GM12878 (cell line): ENCODE results near the gene MRPL23. TPM values are rescaled to one million over a fixed set of nuclear protein-coding genes. Genes with fewer than 3 reads are reported as not detected.

ENCODE experiments used
- ATAC-seq: fragments of 200-7000 bp; cut with Tn5 transposase; 3 replicates; pipeline ENCODE4 v1.9.1; 2020; ENCODE audit warnings: mild to moderate bottlenecking, moderate library complexity
- BruUV-seq: library from RNA; stranded (reverse); fragments of 400-500 nt; replicated peaks from 2 replicates; lab custom pipeline; 2021; lab: Mats Ljungman, UMichigan
- CTCF ChIA-PET: fragments of 300-600 bp; sonication (Branson Sonifier 250); formaldehyde crosslinking; extraction: SDS; loops from one replicate; lab custom pipeline; 2021; ENCODE audit warnings: inconsistent platforms; lab: Yijun Ruan, JAX
- POLR2A ChIA-PET: fragments of 350-600 bp; formaldehyde crosslinking; extraction: SDS; loops from one replicate; lab custom pipeline; 2021; ENCODE audit warnings: inconsistent platforms; lab: Charles Lee
- RAD21 ChIA-PET: fragments of 300-600 bp; sonication (Branson Sonifier 250); formaldehyde crosslinking; loops from one replicate; lab custom pipeline; 2023; ENCODE audit warnings: antibody characterized with exemption; ENCODE audit not compliant: unreplicated experiment; lab: Charles Lee
- SMC1A ChIA-PET: fragments of 300-600 bp; sonication (Branson Sonifier 250); formaldehyde crosslinking; loops from one replicate; lab custom pipeline; 2023; ENCODE audit not compliant: unreplicated experiment, uncharacterized antibody; lab: Charles Lee
- DNase-seq: peaks from one replicate; pipeline ENCODE4 v3.0.0-alpha.2; 2011; ENCODE audit warnings: low read depth, low spot score
- FAIRE-seq: peaks from 3 replicates; lab custom pipeline; 2011; peaks lifted over from hg19 to GRCh38; lab: Jason Lieb, UNC
- H2AFZ ChIP-seq: 2 replicates; pipeline ENCODE4 v1.6.0; 2011; ENCODE audit warnings: low read depth, low read length, control low read depth; ENCODE audit not compliant: control insufficient read depth
- H3K27ac ChIP-seq: 2 replicates; pipeline ENCODE4 v1.5.1; 2011; ENCODE audit warnings: control low read depth; ENCODE audit not compliant: control insufficient read depth, insufficient read depth
- H3K27me3 ChIP-seq, 2 experiments: replicated peaks in 1 of 2; 2 replicates each; pipeline versions ENCODE4 v1.6.0 to v1.6.1; 2011; ENCODE audit warnings: low read length in 1 of 2; ENCODE audit not compliant: control insufficient read depth in 2 of 2, insufficient read depth in 2 of 2
- H3K36me3 ChIP-seq, 2 experiments: 2 replicates each; pipeline ENCODE4 v1.5.1; 2011; ENCODE audit warnings: low read length in 1 of 2; ENCODE audit not compliant: control insufficient read depth in 2 of 2, insufficient read depth in 2 of 2
- H3K4me1 ChIP-seq: 2 replicates; pipeline ENCODE4 v1.6.1; 2011; ENCODE audit warnings: mild to moderate bottlenecking, low read length, moderate library complexity, mixed read lengths; ENCODE audit not compliant: control insufficient read depth, insufficient read depth
- H3K4me2 ChIP-seq: 2 replicates; pipeline ENCODE4 v1.6.0; 2011; ENCODE audit warnings: control low read depth; ENCODE audit not compliant: control insufficient read depth, insufficient read depth
- H3K4me3 ChIP-seq: fragments of 200-600 bp; sonication (generic); 2 replicates; pipeline ENCODE4 v1.5.1; 2016
- H3K79me2 ChIP-seq: 2 replicates; pipeline ENCODE4 v1.6.0; 2011; ENCODE audit warnings: low read length; ENCODE audit not compliant: control insufficient read depth, insufficient read depth
- H3K9ac ChIP-seq: 2 replicates; pipeline ENCODE4 v1.8.0; 2011; ENCODE audit warnings: low read length, control low read depth, mixed read lengths; ENCODE audit not compliant: control insufficient read depth, insufficient read depth
- H3K9me3 ChIP-seq: replicated peaks from 3 replicates; pipeline ENCODE4 v1.5.1; 2011; ENCODE audit warnings: mild to moderate bottlenecking, low read length; ENCODE audit not compliant: control insufficient read depth, insufficient read depth
- H4K20me1 ChIP-seq: 2 replicates; pipeline ENCODE4 v1.6.0; 2011; ENCODE audit not compliant: control insufficient read depth, insufficient read depth
- BMI1 ChIP-seq: fragments of 450-650 bp; IDR thresholded peaks from 2 replicates; pipeline ENCODE4 v1.6.1; 2016; ENCODE audit warnings: mild to moderate bottlenecking, moderate library complexity, borderline replicate concordance
- EGR1 ChIP-seq, 2 experiments: IDR thresholded peaks; 1 replicate in 1 of 2; 2 replicates in 1 of 2; pipeline ENCODE4 v1.6.1; 2011 to 2012; ENCODE audit warnings: low read depth in 2 of 2, low read length in 2 of 2, borderline replicate concordance in 1 of 2, mild to moderate bottlenecking in 1 of 2, moderate library complexity in 1 of 2
- FOXK2 ChIP-seq: fragments of 450-650 bp; IDR thresholded peaks from 2 replicates; pipeline ENCODE4 v1.6.1; 2017; ENCODE audit warnings: mild to moderate bottlenecking, moderate library complexity
- IKZF1 ChIP-seq: fragments of 450-650 bp; conservative IDR thresholded peaks from 2 replicates; pipeline ENCODE4 v1.6.1; 2017; ENCODE audit warnings: antibody characterized with exemption, mild to moderate bottlenecking
- NFIC ChIP-seq: IDR thresholded peaks from 2 replicates; pipeline ENCODE4 v1.6.1; 2012; ENCODE audit warnings: low read depth, mild to moderate bottlenecking, inconsistent platforms, low read length, moderate library complexity
- NFXL1 ChIP-seq: fragments of 450-650 bp; IDR thresholded peaks from 2 replicates; pipeline ENCODE4 v1.6.1; 2017; ENCODE audit warnings: antibody characterized with exemption, mild to moderate bottlenecking, borderline replicate concordance
- NFYA ChIP-seq: IDR thresholded peaks from 2 replicates; pipeline ENCODE4 v1.6.1; 2011; ENCODE audit warnings: low read depth, mild to moderate bottlenecking, low read length, improper control_type of control experiment, borderline replicate concordance
- PAX8 ChIP-seq: fragments of 450-650 bp; IDR thresholded peaks from 2 replicates; pipeline ENCODE4 v1.6.1; 2017; ENCODE audit warnings: mild to moderate bottlenecking, moderate library complexity
- POLR2AphosphoS2 ChIP-seq: IDR thresholded peaks from 2 replicates; pipeline ENCODE4 v1.6.1; 2011; ENCODE audit warnings: low read depth, mild to moderate bottlenecking, low read length, improper control_type of control experiment, moderate library complexity
- POLR2AphosphoS5 ChIP-seq: IDR thresholded peaks from 2 replicates; pipeline ENCODE4 v1.6.1; 2011; ENCODE audit warnings: mild to moderate bottlenecking, low read length, inconsistent platforms
- RUNX3 ChIP-seq: IDR thresholded peaks from 2 replicates; pipeline ENCODE4 v1.6.1; 2012; ENCODE audit warnings: low read length, inconsistent platforms
- SMC3 ChIP-seq: IDR thresholded peaks from 2 replicates; pipeline ENCODE4 v1.6.1; 2011; ENCODE audit warnings: low read length, improper control_type of control experiment, borderline replicate concordance
- SUPT20H ChIP-seq: IDR thresholded peaks from 2 replicates; pipeline ENCODE4 v1.6.1; 2011; ENCODE audit warnings: low read depth, mild to moderate bottlenecking, low read length, moderate library complexity, borderline replicate concordance; ENCODE audit not compliant: control insufficient read depth
- SUZ12 ChIP-seq: fragments of 200-600 bp; sonication (generic); IDR thresholded peaks from one replicate; pipeline ENCODE4 v1.6.1; 2018; ENCODE audit warnings: antibody characterized with exemption, mild to moderate bottlenecking; ENCODE audit not compliant: unreplicated experiment
- WGBS: methylation state at CpG from one replicate; pipeline ENCODE4 v1.1.6; 2016; ENCODE audit warnings: low lambda C conversion rate; ENCODE audit not compliant: insufficient replicate concordance, insufficient coverage; ENCODE audit errors: missing lambda C conversion rate; 5-methylcytosine and 5-hydroxymethylcytosine counted together
- in situ Hi-C: fragments of 300-500 bp; cut with MboI; formaldehyde crosslinking; loops from 9 replicates; pipeline ENCODE4 v1.14.3; 2018; ENCODE audit warnings: mixed read lengths
- intact Hi-C: fragments of 100-400 bp; cut with micrococcal nuclease; formaldehyde crosslinking; loops from one replicate; pipeline ENCODE4 v1.14.2; 2022; ENCODE audit not compliant: unreplicated experiment
- polyA plus RNA-seq, 11 experiments: library from polyadenylated mRNA; depleted of rRNA in 4 of 11; unstranded in 6 of 11; stranded (reverse) in 5 of 11; fragments of >200 nt; fragmentation: Nextera tagmentation in 4 of 11; fragmentation: Illumina TruSeq in 1 of 11; extraction: Ambion mirVana in 4 of 11; extraction: Trizol in 1 of 11; gene quantifications; 1 replicate in 1 of 11; 2 replicates in 10 of 11; pipeline versions ENCODE4 v1.2.1 to v1.2.3, GENCODE V29; 2011 to 2016; ENCODE audit warnings: inconsistent platforms in 2 of 11, missing spikeins in 2 of 11, low read depth in 1 of 11
- total RNA-seq, 4 experiments: library from RNA; depleted of rRNA in 3 of 4; stranded (reverse); fragments of >200 nt in 3 of 4; fragmentation: Illumina TruSeq in 1 of 4; extraction: Trizol in 1 of 4; gene quantifications; 2 replicates each; pipeline versions ENCODE4 v1.2.1 to v1.2.3, GENCODE V29; 2013 to 2021
- TF ChIP-seq, protein P1 (sequence below): IDR thresholded peaks from 2 replicates; pipeline ENCODE4 v1.6.1; 2012; ENCODE audit warnings: low read depth, low read length, improper control_type of control experiment
- TF ChIP-seq, protein P2 (sequence below): fragments of 450-650 bp; formaldehyde crosslinking; IDR thresholded peaks from 2 replicates; pipeline ENCODE4 v1.5.0; 2022; ENCODE audit warnings: mild to moderate bottlenecking, missing genetic modification characterization
- TF ChIP-seq, protein P3 (sequence below): fragments of 450-650 bp; formaldehyde crosslinking; IDR thresholded peaks from 2 replicates; pipeline ENCODE4 v1.4.0; 2022; ENCODE audit warnings: mild to moderate bottlenecking, moderate library complexity

MRPL23 gene
- total and polyA plus RNA-seq, 10 of the 15 experiments (the other 5 are each of a cell fraction or from before 2014, with no cell fraction given), result 1.6 to 207 (median 126) TPM

GRCh38 chr11:1928470-1928890 lies 18.7 kb upstream of the MRPL23 start:
- Histone ChIP-seq H4K20me1 (no peaks in the 10 kb centered on the region), H3K36me3 (no peaks in the 10 kb centered on the region), H3K79me2 (no peaks in the 10 kb centered on the region), H3K4me2 (no peak overlapping the region), H2AFZ (no peak overlapping the region), H3K27ac (no peak overlapping the region), H3K4me3 (no peak overlapping the region), H3K27me3 (no peaks in the 10 kb centered on the region; a peak in 2 of 4 replicates), H3K4me1 (no peaks in the 10 kb centered on the region), H3K9me3 (no peaks in the 10 kb centered on the region), H3K9ac (no peak overlapping the region)
- intact Hi-C loops (no loop called here), in situ Hi-C loops (no loop called here)
- ChIA-PET RAD21 (no interaction called here), SMC1A (no interaction called here), CTCF (no interaction called here), POLR2A (no interaction called here)
- no peak for FAIRE-seq
- no TSS peak for BruUV-seq
- no peak for DNase-seq
- no peak for ATAC-seq
- WGBS, result 36% methylated on average over 13 of the region's 13 CpGs
- TF ChIP-seq NFIC (no peak), POLR2AphosphoS5 (no peak), BMI1 (no peak), POLR2AphosphoS2 (no peak), PAX8 (no peak), SMC3 (no peak), SUZ12 (no peak), NFYA (no peak), SUPT20H (no peak), FOXK2 (no peak), EGR1 (IDR thresholded peaks at IDR 0.05; ENCODE audit: borderline replicate concordance in 1 of 2, low read depth in 2 of 2, low read length in 2 of 2) (no peak), NFXL1 (no peak), RUNX3 (no peak), IKZF1 (no peak)
- TF ChIP-seq, protein P1, sequence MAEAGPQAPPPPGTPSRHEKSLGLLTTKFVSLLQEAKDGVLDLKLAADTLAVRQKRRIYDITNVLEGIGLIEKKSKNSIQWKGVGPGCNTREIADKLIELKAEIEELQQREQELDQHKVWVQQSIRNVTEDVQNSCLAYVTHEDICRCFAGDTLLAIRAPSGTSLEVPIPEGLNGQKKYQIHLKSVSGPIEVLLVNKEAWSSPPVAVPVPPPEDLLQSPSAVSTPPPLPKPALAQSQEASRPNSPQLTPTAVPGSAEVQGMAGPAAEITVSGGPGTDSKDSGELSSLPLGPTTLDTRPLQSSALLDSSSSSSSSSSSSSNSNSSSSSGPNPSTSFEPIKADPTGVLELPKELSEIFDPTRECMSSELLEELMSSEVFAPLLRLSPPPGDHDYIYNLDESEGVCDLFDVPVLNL, result no peak
- TF ChIP-seq, protein P2, sequence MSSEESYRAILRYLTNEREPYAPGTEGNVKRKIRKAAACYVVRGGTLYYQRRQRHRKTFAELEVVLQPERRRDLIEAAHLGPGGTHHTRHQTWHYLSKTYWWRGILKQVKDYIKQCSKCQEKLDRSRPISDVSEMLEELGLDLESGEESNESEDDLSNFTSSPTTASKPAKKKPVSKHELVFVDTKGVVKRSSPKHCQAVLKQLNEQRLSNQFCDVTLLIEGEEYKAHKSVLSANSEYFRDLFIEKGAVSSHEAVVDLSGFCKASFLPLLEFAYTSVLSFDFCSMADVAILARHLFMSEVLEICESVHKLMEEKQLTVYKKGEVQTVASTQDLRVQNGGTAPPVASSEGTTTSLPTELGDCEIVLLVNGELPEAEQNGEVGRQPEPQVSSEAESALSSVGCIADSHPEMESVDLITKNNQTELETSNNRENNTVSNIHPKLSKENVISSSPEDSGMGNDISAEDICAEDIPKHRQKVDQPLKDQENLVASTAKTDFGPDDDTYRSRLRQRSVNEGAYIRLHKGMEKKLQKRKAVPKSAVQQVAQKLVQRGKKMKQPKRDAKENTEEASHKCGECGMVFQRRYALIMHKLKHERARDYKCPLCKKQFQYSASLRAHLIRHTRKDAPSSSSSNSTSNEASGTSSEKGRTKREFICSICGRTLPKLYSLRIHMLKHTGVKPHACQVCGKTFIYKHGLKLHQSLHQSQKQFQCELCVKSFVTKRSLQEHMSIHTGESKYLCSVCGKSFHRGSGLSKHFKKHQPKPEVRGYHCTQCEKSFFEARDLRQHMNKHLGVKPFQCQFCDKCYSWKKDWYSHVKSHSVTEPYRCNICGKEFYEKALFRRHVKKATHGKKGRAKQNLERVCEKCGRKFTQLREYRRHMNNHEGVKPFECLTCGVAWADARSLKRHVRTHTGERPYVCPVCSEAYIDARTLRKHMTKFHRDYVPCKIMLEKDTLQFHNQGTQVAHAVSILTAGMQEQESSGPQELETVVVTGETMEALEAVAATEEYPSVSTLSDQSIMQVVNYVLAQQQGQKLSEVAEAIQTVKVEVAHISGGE (CRISPR knock-in tag), result no peak
- TF ChIP-seq, protein P3, sequence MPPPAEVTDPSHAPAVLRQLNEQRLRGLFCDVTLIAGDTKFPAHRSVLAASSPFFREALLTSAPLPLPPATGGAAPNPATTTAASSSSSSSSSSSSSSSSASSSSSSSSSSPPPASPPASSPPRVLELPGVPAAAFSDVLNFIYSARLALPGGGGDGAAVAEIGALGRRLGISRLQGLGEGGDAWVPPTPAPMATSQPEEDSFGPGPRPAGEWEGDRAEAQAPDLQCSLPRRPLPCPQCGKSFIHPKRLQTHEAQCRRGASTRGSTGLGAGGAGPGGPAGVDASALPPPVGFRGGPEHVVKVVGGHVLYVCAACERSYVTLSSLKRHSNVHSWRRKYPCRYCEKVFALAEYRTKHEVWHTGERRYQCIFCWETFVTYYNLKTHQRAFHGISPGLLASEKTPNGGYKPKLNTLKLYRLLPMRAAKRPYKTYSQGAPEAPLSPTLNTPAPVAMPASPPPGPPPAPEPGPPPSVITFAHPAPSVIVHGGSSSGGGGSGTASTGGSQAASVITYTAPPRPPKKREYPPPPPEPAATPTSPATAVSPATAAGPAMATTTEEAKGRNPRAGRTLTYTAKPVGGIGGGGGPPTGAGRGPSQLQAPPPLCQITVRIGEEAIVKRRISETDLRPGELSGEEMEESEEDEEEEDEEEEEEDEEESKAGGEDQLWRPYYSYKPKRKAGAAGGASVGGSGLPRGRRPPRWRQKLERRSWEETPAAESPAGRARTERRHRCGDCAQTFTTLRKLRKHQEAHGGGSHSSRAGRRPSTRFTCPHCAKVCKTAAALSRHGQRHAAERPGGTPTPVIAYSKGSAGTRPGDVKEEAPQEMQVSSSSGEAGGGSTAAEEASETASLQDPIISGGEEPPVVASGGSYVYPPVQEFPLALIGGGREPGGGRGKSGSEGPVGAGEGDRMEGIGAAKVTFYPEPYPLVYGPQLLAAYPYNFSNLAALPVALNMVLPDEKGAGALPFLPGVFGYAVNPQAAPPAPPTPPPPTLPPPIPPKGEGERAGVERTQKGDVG (CRISPR knock-in tag), result no peak
